ENCODE data around the gene MTRR. TPM values are rescaled to one million over a fixed set of nuclear protein-coding genes. Genes with fewer than 3 reads are reported as not detected.

The MTRR gene
- total RNA-seq (2022; extraction: Qiagen RNA extraction), result 25.6 to 32.3 TPM (median 28.7 TPM) in 5 replicates

DNA sequence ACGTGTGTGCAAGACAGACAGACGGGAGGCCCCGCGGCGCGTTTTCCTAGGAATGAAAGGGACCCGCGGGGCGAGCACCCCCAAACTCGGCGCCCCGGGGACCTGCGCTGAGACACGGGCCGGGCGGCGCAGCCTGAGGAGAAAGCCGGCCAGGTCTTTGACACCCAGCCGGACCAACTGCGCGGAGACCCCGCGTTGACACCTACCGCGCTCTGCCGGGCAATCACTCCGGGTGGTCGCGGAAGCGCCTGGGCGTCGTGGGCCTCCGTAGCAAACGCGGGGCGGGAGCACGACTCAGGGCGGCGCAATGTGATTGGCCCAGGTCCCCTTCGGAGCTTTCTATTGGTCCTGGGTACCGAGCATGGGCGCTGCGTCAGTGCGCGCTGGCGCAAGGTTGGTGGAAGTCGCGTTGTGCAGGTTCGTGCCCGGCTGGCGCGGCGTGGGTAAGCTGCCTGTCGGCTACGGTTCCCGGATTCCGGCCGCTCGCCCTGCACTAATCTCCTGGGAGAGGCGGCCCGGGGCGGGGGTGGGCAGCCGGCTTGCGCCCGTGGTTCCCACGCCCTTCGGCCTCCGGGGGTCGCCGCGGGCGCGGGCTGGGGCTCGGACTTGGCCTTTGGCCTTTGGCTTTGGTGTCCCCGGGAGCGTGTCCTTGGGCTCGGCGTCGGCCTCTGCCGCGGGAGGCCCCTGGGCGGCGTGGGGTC lies at the start of gene MTRR, which contains the start of gene FASTKD3:
Gene MTRR, plus strand, starts transcription at position 376 of the 701 bp plus-strand sequence. CDS start 1,647 bp downstream, outside the sequence.
Gene FASTKD3, minus strand, starts transcription at position 259 of the 701 bp plus-strand sequence. CDS start 948 bp downstream, outside the sequence.

DNA sequence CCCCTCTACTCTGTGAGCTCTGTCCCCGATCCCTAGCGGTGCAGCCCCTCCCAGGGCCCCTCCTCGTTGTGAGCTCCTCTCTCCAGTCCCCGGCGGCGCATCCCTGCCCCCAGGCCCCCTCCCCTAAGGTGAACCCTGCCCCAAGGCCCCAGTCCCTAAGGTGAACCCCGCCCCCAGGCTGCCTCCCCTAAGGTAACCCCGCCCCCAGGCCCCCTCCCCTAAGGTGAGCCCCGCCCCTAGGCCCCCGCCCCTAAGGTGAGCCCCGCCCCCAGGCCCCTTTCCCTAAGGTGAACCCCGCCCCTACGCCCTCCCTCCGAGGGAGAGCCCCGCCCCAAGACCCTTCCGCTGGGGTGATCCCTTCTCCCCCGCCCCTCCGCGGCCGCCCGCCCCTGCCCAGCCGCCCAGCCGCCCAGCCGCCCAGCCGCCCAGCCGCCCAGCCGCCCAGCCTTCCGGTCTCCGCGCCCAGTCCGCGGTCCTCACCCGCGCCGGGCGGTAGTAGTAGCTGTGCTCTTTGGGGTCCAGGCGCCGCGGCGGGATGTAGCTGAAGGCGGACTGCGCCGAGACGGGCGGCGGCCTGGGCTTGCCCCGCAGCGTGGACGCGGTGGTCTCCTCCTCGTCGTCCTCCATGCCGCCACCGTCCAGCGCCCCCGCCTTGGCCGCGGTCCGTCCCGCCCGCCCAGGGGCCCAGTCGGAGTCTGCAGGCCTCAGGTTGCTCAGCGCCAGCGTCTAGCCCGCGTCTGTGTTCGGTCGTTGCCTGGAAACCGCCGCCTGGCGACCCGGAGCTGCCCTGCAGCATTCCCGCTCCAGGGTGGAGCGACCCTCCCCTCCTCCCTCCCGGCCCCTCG lies 18.3 kb upstream of the MTRR start, which contains the start of gene CFAP90:
Gene CFAP90, minus strand, starts transcription at position 739 of the 845 bp plus-strand sequence. Its CDS starts 112 bp downstream, at position 627.

Other genes starting within 250 kb of the MTRR start
- gene CFAP90, start 18.0 kb upstream of the MTRR start, total RNA-seq (2022; extraction: Qiagen RNA extraction), result 0.30 to 0.68 TPM (median 0.57 TPM) in 5 replicates
- gene FASTKD3, start 117 bp upstream of the MTRR start, total RNA-seq (2022; extraction: Qiagen RNA extraction), result 14.0 to 15.4 TPM (median 15.0 TPM) in 5 replicates